ENCODE data around the gene MPV17L.
A peak's percentile ranks its signal among the peaks of the same experiment; 100 is the strongest.
"Not testable (repeated sequence)": the region's sequence is repeated elsewhere in the genome, so short reads cannot be mapped to it uniquely, and the experiment has no call there.

Gene MPV17L

DNA sequence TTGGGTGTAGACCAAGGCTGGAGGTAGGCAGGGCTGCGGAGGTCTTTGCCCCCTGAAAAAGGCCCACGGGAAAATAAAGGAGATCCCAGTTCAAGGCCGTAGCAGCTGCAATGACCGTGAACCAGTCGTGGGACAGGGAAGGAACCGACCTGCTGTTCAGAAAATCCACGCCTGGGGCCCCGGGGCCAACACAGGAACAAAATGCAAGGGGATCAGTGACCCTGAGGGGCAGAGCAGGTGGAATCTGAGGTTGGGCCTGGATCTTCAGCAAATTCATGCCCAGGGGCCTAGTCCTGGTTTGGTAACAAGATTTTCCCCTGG, 915 bp downstream of the MPV17L start:
- not testable (repeated sequence) for H3K4me1 ChIP-seq (ENCODE audit: control insufficient read depth, insufficient read depth, low read length); H3K36me3 ChIP-seq (ENCODE audit: control insufficient read depth, insufficient read depth, low read length); H3K27me3 ChIP-seq (ENCODE audit: control insufficient read depth, insufficient read depth, low read length); H3K9me3 ChIP-seq (ENCODE audit: control insufficient read depth, insufficient read depth, low read length)
- Histone ChIP-seq H3K4me3 (ENCODE audit: low read depth, low read length) (peak overlapping the region; percentile 66), H3K9ac (ENCODE audit: low read depth, low read length) (peak overlapping the region; percentile 12)

DNA sequence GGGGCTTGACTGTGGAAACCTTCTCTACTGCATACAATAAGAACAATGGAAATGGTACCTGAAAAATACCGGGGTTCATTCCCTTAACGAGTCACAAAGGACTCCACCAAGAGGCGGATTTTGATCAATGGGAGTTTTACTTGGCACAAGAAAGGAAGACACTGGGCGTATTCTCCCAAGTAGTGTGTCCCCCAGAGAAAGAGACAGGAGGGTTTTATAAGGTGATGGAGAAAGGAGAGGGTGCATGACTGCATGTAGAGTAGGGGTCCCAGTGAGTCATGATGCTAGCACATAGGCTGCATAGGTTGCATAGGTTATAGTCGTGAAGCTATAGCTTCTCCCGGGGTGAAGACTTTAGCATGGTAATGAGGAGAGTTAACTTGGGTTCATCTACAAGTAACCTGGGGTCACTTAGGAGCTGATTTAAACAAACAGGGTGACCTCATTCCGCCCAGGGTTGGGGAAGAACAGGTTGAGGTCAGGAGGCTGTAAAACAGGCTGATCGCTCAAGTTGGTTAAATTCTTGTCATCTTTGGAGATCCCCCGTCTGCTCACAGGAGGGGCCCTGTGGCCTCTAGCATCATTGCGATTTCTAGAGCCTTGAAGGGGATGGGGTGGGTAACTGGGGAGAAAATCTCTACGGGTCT, 1.5 kb downstream of the MPV17L start:
- Histone ChIP-seq H3K36me3 (ENCODE audit: control insufficient read depth, insufficient read depth, low read length) (no peaks in the 10 kb centered on the region), H3K27me3 (ENCODE audit: control insufficient read depth, insufficient read depth, low read length) (no peaks in the 10 kb centered on the region), H3K9ac (ENCODE audit: low read depth, low read length) (no peak overlapping the region), H3K9me3 (ENCODE audit: control insufficient read depth, insufficient read depth, low read length) (no peaks in the 10 kb centered on the region), H3K4me3 (ENCODE audit: low read depth, low read length) (peak overlapping the region; percentile 66), H3K4me1 (ENCODE audit: control insufficient read depth, insufficient read depth, low read length) (peaks cover 8% of the 10 kb centered on the region)

DNA sequence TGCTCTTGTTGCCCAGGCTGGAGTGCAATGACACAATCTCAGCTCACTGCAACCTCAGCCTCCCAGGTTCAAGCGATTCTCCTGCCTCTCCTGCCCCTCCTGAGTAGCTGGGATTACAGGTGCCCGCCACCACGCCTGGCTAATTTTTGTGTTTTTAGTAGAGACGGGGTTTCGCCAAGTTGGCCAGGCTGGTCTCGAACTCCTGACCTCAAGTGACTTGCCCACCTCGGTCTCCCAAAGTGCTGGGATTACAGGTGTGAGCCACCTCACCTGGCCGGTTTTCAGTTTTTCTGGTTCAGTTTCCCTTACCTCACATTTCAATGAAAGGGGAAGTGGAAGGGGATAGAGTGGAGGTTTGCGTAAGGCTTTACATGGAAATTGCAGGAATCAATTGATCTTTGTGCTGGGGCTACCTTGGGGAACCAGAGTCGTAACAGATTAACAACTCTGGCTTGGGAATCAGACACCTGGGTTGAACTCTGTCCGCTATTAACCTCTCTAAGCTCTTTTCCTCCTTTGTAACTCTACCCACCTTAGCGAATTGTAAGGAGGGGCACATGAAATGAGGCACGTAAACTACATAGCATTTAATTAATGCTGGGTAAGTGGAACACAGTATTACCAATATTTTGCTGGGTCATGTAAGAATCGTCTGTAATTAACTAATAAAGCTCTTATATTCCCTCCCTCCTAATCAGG, 3.2 kb downstream of the MPV17L start:
- no peaks in the 10 kb centered on the region for H3K36me3 ChIP-seq (ENCODE audit: control insufficient read depth, insufficient read depth, low read length)
- H3K27me3 ChIP-seq (ENCODE audit: control insufficient read depth, insufficient read depth, low read length), result no peaks in the 10 kb centered on the region
- peaks cover 10% of the 10 kb centered on the region for H3K4me1 ChIP-seq (ENCODE audit: control insufficient read depth, insufficient read depth, low read length)
- no peaks in the 10 kb centered on the region for H3K9me3 ChIP-seq (ENCODE audit: control insufficient read depth, insufficient read depth, low read length)
- no peak overlapping the region for H3K4me3 ChIP-seq (ENCODE audit: low read depth, low read length)
- no peak overlapping the region for H3K9ac ChIP-seq (ENCODE audit: low read depth, low read length)

DNA sequence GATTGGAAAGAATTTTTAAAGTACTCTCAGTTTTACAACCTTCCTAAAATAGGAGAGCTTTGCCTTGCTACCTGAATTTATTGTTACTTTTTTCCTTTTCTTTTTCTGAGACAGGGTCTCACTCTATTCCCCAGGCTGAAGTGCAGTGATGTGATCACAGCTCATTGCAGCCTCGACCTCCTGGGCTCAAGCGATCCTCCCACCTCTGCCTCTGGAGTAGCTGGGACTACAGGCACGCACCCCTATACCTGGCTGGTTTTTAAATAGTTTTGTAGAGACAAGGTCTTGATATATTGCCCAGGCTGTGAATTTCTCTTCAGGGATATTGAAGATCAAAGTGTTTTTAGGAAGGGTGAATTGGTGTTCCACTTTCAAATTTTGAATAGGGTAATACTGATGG, 3.8 kb downstream of the MPV17L start:
- peaks cover 12% of the 10 kb centered on the region for H3K4me1 ChIP-seq (ENCODE audit: control insufficient read depth, insufficient read depth, low read length)
- H3K4me3 ChIP-seq (ENCODE audit: low read depth, low read length), result no peak overlapping the region
- no peak overlapping the region for H3K9ac ChIP-seq (ENCODE audit: low read depth, low read length)
- no peaks in the 10 kb centered on the region for H3K36me3 ChIP-seq (ENCODE audit: control insufficient read depth, insufficient read depth, low read length)
- no peaks in the 10 kb centered on the region for H3K9me3 ChIP-seq (ENCODE audit: control insufficient read depth, insufficient read depth, low read length)
- H3K27me3 ChIP-seq (ENCODE audit: control insufficient read depth, insufficient read depth, low read length), result no peaks in the 10 kb centered on the region

DNA sequence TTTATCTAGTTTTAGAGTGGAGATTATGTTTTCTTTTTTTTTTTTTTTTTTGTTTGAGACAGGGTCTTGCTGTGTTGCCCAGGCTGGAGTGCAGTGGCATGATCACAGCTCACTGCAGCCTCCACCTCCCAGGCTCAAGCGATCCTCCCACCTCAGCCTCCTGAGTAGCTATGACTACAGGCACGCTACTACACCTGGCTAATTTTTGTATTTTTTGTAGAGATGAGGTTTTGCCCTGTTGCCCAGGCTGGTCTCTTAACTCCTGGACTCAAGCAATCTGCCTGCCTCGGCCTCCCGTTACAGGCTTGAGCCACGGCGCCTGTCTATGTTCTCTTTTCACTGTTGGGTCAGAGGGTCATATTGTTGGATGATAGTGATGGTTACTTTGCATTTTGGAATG, 4.8 kb downstream of the MPV17L start:
- H3K4me1 ChIP-seq (ENCODE audit: control insufficient read depth, insufficient read depth, low read length), result peaks cover 12% of the 10 kb centered on the region
- H3K27me3 ChIP-seq (ENCODE audit: control insufficient read depth, insufficient read depth, low read length); H3K36me3 ChIP-seq (ENCODE audit: control insufficient read depth, insufficient read depth, low read length); H3K9me3 ChIP-seq (ENCODE audit: control insufficient read depth, insufficient read depth, low read length); H3K9ac ChIP-seq (ENCODE audit: low read depth, low read length); H3K4me3 ChIP-seq (ENCODE audit: low read depth, low read length): not testable (repeated sequence)

DNA sequence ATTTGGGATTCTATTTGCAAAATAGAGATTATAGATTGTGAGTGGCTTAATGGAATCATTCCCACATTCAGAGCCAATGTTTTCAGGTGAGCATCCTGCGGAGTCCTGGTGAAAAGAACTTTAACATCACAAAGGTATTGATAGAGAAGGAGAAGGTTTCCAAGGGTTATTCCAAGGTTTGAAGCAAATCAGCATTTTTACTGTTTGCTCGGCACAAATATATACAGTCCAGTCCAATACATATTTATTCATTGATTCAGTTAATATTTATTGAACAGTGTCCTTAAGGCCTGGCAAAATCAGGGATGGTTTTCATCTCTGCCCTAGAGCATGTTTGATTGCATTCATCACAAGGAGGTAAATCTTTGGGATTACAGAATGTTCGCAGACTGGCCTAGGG, 6.4 kb downstream of the MPV17L start:
- Histone ChIP-seq H3K9ac (ENCODE audit: low read depth, low read length) (no peak overlapping the region), H3K27me3 (ENCODE audit: control insufficient read depth, insufficient read depth, low read length) (no peaks in the 10 kb centered on the region), H3K4me1 (ENCODE audit: control insufficient read depth, insufficient read depth, low read length) (peaks cover 9% of the 10 kb centered on the region), H3K4me3 (ENCODE audit: low read depth, low read length) (no peak overlapping the region), H3K36me3 (ENCODE audit: control insufficient read depth, insufficient read depth, low read length) (no peaks in the 10 kb centered on the region), H3K9me3 (ENCODE audit: control insufficient read depth, insufficient read depth, low read length) (no peaks in the 10 kb centered on the region)

DNA sequence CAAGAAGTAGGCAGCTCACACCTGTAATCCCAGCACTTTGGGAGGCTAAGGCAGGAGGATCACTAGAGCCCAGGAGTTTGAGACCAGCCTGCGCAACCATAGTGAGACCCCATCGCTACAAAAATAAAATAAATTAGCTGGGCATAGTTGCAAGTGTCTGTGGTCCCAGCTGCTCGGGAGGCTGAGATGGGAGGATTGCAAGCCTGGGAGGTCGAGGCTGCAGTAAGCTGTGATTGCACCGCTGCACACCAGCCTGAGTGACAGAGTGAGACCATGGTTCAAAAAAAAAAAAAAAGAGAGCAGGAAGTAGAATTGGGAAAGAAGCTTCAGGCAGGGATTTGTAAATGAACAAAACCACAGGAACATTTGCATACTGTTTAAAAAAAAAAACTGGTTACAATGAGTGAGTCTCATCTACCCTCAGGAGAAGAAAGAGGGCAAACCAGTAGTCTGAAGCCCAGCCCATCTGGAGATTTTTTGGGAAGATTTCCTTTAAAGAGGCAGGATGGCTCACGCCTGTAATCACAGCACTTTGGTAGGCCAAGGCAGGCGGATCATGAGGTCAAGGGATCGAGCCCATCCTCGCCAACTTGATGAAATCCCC, 7.9 kb downstream of the MPV17L start:
- Histone ChIP-seq H3K4me1 (ENCODE audit: control insufficient read depth, insufficient read depth, low read length) (peaks cover 7% of the 10 kb centered on the region), H3K9me3 (ENCODE audit: control insufficient read depth, insufficient read depth, low read length) (no peaks in the 10 kb centered on the region), H3K36me3 (ENCODE audit: control insufficient read depth, insufficient read depth, low read length) (no peaks in the 10 kb centered on the region), H3K4me3 (ENCODE audit: low read depth, low read length) (no peak overlapping the region), H3K9ac (ENCODE audit: low read depth, low read length) (no peak overlapping the region), H3K27me3 (ENCODE audit: control insufficient read depth, insufficient read depth, low read length) (no peaks in the 10 kb centered on the region)

DNA sequence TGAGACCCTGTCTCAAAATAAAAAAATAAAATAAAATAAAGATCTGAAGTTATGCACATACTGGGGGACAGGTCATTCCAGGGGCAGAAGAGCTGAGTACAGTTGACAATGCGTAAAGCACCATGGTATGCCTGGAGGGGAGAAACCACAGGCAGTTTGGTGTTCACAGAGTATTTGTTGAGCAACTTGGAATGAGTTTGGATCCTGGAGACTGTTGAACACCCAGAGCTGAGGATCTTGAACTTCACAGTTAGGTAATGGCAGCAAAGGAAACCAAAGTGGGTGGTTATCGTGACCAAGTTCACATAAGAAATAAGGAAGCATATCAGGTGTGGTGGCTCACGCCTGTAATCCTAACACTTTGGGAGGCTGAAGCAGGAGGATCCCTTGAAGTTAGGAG, 8.5 kb downstream of the MPV17L start:
- H3K9me3 ChIP-seq (ENCODE audit: control insufficient read depth, insufficient read depth, low read length); H3K9ac ChIP-seq (ENCODE audit: low read depth, low read length); H3K27me3 ChIP-seq (ENCODE audit: control insufficient read depth, insufficient read depth, low read length); H3K4me3 ChIP-seq (ENCODE audit: low read depth, low read length); H3K4me1 ChIP-seq (ENCODE audit: control insufficient read depth, insufficient read depth, low read length); H3K36me3 ChIP-seq (ENCODE audit: control insufficient read depth, insufficient read depth, low read length): not testable (repeated sequence)

DNA sequence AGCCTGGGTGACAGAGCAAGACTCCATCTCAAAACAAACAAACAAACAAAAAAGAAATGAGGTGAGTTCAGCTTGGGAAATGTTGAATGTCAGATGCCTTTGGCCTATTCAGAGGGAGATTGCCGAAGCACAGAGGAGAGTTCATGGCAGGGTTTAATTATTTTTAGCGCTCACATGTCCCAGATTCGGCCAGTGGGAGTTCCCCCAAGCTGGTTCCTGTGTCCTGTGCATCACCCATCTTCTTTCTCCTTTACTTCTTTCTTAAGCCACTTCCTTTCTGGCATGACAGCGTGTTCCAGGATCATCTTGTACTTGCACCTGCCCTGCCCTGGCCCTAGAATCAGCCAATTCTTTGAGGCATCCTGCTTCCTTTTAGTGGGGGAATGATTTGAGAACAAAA, 9.2 kb downstream of the MPV17L start:
- H3K4me1 ChIP-seq (ENCODE audit: control insufficient read depth, insufficient read depth, low read length), result peaks cover 7% of the 10 kb centered on the region
- no peak overlapping the region for H3K9ac ChIP-seq (ENCODE audit: low read depth, low read length)
- no peak overlapping the region for H3K4me3 ChIP-seq (ENCODE audit: low read depth, low read length)
- H3K9me3 ChIP-seq (ENCODE audit: control insufficient read depth, insufficient read depth, low read length), result no peaks in the 10 kb centered on the region
- no peaks in the 10 kb centered on the region for H3K27me3 ChIP-seq (ENCODE audit: control insufficient read depth, insufficient read depth, low read length)
- no peaks in the 10 kb centered on the region for H3K36me3 ChIP-seq (ENCODE audit: control insufficient read depth, insufficient read depth, low read length)

DNA sequence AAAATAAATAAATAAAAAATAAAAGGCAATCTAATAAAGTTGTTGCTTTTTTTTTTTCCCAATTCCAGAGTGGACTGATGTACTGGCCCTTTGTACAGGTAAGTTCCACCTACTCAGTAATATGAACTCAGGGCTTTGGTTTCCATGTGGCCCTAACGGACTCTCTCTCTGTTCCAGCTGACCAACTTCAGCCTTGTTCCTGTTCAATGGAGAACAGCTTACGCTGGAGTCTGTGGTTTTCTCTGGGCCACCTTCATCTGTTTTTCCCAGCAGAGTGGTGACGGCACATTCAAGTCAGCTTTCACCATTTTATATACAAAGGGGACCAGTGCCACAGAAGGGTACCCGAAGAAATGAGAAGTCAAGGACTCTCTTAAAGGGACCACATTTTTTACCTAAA, 12.2 kb downstream of the MPV17L start:
- H3K4me3 ChIP-seq (ENCODE audit: low read depth, low read length); H3K9me3 ChIP-seq (ENCODE audit: control insufficient read depth, insufficient read depth, low read length); H3K27me3 ChIP-seq (ENCODE audit: control insufficient read depth, insufficient read depth, low read length); H3K4me1 ChIP-seq (ENCODE audit: control insufficient read depth, insufficient read depth, low read length); H3K36me3 ChIP-seq (ENCODE audit: control insufficient read depth, insufficient read depth, low read length); H3K9ac ChIP-seq (ENCODE audit: low read depth, low read length): not testable (repeated sequence)

DNA sequence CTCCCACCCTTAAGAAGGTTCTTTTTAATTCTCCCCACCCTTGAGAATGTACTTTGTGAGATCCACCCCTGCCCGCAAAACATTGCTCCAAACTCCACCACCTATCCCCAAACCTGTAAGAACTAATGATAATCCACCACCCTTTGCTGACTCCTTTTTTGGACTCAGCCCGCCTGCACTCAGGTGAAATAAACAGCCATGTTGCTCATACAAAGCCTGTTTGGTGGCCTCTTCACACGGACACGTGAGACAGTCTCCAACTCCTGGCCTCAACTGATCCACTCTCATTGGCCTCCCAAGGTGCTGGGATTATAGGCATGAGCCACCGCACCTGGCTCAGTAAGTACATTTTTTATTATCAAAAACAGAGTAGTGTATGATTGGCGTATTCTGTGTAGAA, 13.9 kb downstream of the MPV17L start:
- not testable (repeated sequence) for H3K36me3 ChIP-seq (ENCODE audit: control insufficient read depth, insufficient read depth, low read length); H3K9me3 ChIP-seq (ENCODE audit: control insufficient read depth, insufficient read depth, low read length)

DNA sequence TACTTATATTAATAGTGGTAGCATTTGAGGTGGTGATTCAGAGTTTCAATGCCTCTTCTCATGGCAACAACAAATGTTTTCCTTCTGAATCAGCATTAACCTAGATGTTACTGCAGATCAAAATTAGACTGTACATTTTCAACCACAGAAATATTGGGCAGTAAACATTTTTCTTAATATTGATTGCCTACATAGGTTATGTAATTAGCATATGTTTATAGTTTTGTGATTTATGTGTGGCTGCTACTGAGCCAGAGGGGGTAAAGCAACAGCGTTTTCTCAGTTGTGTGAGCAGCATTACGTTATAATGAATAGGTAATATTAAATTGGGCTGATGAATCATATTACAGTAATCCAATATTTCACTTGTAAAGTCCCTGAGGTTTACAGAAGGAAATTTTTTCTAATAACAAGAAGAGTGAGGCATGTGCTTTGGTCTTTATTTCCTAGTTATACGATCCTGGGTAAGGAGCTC, 20.0 kb downstream of the MPV17L start:
- Histone ChIP-seq H3K9ac (ENCODE audit: low read depth, low read length) (no peak overlapping the region), H3K27me3 (ENCODE audit: control insufficient read depth, insufficient read depth, low read length) (no peaks in the 10 kb centered on the region), H3K4me3 (ENCODE audit: low read depth, low read length) (no peak overlapping the region), H3K4me1 (ENCODE audit: control insufficient read depth, insufficient read depth, low read length) (no peaks in the 10 kb centered on the region), H3K36me3 (ENCODE audit: control insufficient read depth, insufficient read depth, low read length) (no peaks in the 10 kb centered on the region), H3K9me3 (ENCODE audit: control insufficient read depth, insufficient read depth, low read length) (no peaks in the 10 kb centered on the region)

More for the DNA sequence above, 13.9 kb downstream of the MPV17L start:
- H3K4me1 ChIP-seq (ENCODE audit: control insufficient read depth, insufficient read depth, low read length); H3K27me3 ChIP-seq (ENCODE audit: control insufficient read depth, insufficient read depth, low read length); H3K9ac ChIP-seq (ENCODE audit: low read depth, low read length); H3K4me3 ChIP-seq (ENCODE audit: low read depth, low read length): not testable (repeated sequence)

All from iPS-15b (cell line).